GM10248 (cell line): ENCODE results near the gene GALNT6.

Experiments
- CTCF ChIA-PET: fragments of 300-600 bp; sonication (Branson Sonifier 250); formaldehyde crosslinking; extraction: SDS; loops from one replicate; lab custom pipeline; 2021; ENCODE audit warnings: antibody characterized with exemption; lab: Yijun Ruan, JAX
- POLR2A ChIA-PET: fragments of 350-650 bp; sonication (Branson Sonifier 250); formaldehyde crosslinking; extraction: SDS; loops from one replicate; lab custom pipeline; 2020; ENCODE audit warnings: antibody characterized with exemption; lab: Yijun Ruan, JAX
- DNase-seq: peaks from one replicate; pipeline ENCODE4 v3.0.0; 2012; ENCODE audit errors: extremely low spot score
- TF ChIP-seq, protein P1 (sequence below): IDR thresholded peaks from 2 replicates; pipeline ENCODE4 v1.5.1; 2012; ENCODE audit warnings: mild to moderate bottlenecking, low read depth; ENCODE audit errors: extremely low read depth, missing control alignments, control extremely low read depth

GALNT6 gene

DNA sequence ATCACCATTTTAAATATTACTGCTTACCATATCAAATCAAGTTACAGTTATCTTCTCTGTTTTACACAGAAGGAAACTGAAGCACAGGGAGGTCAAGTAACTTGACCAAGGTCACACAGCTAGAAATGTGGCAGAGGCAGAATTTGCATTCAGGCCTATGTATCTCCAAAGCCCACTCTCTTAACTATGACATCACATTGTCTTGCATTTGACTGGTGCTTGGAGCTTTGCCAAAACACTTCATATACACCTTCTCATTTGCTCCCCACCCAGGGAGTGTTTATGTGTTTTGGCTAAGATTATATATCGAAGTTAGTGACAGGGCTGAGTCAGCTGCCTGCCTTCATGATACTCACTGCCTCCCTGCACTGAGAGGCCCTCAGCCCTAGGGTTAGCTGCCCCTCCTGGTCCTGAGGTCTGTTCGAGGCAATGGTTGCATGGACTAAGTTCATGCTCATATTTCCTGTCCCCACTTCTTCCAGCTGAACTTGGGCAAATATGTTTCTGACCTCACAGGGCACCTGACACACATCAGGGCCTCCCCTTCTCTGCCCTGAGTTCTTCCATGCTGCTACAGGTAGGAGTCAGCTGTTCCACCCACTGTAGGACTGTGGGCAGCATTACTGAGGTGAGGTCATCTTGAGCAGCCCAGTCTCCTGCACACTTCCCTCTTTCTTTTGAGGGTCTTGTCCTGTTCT, 1.8 kb downstream of the GALNT6 start:
- CTCF ChIA-PET: interaction anchor here (0.9 to 2.4 kb wide), 5 partner anchors 16 to 151 kb away, joined by 3 to 6 read pairs (median 3); partner anchors contain the start of gene DAZAP2
- TF ChIP-seq, protein P1, sequence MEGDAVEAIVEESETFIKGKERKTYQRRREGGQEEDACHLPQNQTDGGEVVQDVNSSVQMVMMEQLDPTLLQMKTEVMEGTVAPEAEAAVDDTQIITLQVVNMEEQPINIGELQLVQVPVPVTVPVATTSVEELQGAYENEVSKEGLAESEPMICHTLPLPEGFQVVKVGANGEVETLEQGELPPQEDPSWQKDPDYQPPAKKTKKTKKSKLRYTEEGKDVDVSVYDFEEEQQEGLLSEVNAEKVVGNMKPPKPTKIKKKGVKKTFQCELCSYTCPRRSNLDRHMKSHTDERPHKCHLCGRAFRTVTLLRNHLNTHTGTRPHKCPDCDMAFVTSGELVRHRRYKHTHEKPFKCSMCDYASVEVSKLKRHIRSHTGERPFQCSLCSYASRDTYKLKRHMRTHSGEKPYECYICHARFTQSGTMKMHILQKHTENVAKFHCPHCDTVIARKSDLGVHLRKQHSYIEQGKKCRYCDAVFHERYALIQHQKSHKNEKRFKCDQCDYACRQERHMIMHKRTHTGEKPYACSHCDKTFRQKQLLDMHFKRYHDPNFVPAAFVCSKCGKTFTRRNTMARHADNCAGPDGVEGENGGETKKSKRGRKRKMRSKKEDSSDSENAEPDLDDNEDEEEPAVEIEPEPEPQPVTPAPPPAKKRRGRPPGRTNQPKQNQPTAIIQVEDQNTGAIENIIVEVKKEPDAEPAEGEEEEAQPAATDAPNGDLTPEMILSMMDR: no peak
- no peak for DNase-seq
- POLR2A ChIA-PET: interaction anchor here (1.4 kb wide), 1 partner anchor 20 kb away, joined by 4 read pairs; no protein-coding TSS in a partner anchor

DNA sequence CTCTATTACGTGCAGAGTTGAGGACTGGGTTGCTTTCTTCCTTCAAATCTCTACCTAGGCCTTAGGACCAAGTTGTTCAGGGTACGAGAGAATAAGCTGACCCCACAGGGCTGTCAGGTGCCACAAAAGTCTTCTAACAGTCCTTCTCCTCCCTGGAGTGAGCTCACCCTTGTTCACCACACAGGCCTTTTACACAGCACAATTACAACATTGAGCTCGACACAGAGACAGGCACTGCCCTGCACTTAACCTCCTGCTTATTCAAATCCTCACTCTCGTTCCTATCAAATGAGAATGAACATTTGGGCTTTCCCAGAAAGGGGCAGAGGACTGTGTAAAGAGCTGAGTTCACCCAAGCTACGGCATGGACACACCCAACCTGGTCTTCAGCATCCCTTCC, 2.4 kb downstream of the GALNT6 start:
- POLR2A ChIA-PET: interaction anchor here (1.4 kb wide), 1 partner anchor 20 kb away, joined by 4 read pairs; no protein-coding TSS in a partner anchor
- TF ChIP-seq, protein P1: no peak
- CTCF ChIA-PET: interaction anchor here (1.1 to 2.4 kb wide), 4 partner anchors 15 to 150 kb away, joined by 3 to 6 read pairs (median 4); partner anchors contain the start of gene DAZAP2
- no peak for DNase-seq

DNA sequence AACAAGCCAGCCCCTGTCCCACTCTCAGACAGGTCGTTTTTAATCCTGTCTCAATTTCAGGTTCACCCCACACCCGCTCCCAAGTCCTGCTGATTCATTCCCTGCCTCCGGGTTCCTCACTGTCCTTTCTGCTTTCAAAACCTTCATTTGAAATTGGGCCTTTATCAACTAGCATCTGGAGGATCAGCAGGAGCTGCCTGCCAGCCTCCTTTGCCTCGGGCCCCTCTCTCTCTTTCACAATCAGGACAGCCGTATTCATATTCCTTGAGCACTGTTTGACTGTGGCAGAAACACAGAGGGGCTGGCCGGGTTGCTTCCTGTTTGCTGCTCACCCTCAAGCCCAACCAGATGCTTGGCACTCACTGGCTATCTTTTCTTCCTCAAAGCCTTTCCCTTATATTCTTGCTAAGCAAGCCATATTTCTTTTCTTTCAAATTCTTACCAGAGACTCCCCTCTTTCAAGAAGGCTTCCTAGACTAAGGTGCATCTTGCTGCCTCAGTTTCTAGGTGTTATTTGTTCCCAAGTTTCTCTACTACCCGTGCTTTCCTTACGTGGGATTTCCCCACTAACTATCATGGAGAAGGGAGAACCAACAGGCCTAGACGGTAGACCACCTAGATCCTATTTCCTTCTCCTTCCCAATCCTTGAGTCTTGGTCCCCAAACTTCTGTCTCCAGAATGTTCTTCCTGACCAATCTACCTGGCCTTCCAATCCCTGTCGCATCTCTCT, 3.0 kb downstream of the GALNT6 start:
- TF ChIP-seq, protein P1: no peak
- CTCF ChIA-PET: interaction anchor here (1.1 to 2.4 kb wide), 3 partner anchors 14 to 149 kb away, joined by 3 to 6 read pairs (median 3); partner anchors contain the start of gene DAZAP2
- DNase-seq: no peak
- POLR2A ChIA-PET: interaction anchor here (0.6 kb wide), 1 partner anchor 68 kb away, joined by 3 read pairs; no protein-coding TSS in a partner anchor

DNA sequence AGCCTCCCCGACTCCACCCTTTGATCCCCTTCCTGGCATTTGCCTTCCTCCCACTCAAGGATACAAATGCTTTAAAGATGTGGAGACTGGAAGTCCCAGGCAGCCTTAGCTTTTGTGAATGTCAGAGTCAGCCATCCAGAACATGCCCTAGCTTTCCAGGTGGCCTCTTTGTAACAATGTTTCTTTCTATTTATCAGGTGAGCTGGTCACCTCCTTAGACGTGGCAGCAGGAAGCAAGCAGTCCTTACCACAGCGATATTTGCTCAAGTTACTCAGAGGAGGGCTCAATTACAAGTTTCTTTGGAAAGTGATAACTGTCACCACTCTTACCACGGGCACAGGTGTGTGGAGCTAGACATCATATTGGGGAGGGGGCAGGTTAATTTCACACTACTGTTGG, 4.9 kb downstream of the GALNT6 start:
- POLR2A ChIA-PET: interaction anchor here (0.7 kb wide), 1 partner anchor 309 kb away, joined by 3 read pairs; no protein-coding TSS in a partner anchor
- no peak for DNase-seq
- CTCF ChIA-PET: interaction anchor here (0.8 to 1.5 kb wide), 3 partner anchors 9 to 54 kb away, joined by 3 to 4 read pairs (median 3); no protein-coding TSS in a partner anchor
- TF ChIP-seq, protein P1: no peak

DNA sequence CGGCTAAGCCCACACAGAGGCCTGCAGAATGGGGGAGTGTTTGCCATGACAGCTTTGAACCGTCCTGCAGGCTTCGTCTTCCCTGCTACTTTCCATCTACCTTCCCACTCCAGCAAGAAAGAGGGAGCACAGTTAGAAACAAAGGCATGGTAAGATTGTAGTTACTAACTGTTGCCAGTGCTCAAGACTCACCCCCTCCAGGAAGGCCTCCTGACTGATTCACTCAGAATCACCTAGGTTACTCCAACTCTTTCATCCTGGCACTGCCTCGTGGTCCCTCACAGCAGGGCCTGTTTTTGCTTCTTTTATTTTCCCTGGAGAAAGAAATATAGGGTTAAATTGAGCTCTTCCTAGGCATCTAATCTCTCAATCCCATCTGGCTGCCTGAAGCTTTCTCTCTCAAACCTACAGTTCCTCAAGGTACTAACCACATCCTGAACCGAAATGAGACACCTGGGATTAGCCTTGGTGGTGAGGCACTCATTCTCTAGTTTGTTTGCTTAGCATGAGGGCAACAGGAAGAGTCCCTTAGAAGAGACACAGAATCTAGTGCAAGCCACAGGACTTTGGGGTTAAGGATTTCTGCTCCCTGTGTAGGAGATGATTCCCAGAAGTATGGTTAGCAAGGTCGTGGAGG, 7.8 kb downstream of the GALNT6 start:
- TF ChIP-seq, protein P1: no peak
- ChIA-PET CTCF (interaction anchor here (0.7 to 1.0 kb wide), 3 partner anchors 28 to 492 kb away, joined by 3 to 4 read pairs (median 3); no protein-coding TSS in a partner anchor), POLR2A (interaction anchor here (0.7 kb wide), 1 partner anchor 37 kb away, joined by 3 read pairs; no protein-coding TSS in a partner anchor)
- no peak for DNase-seq

DNA sequence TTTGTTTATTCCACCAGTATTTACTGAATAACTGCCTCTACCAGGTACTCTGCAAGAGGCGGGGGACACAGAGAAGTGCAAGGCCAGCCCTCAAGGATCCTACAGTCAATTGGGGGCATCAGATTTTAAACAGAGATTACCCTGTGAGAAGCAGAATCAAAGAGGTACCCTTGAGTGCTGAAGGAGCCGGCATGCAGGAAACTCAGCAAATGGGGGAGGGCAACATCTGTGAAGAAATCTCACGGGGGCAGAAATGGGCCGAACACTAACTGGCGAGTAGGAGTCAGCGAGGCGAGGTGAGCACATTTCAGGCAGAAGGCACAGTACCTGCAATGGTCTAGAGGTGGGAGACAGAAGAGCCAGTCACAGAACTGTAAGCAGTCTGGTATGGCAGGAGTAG, 9.0 kb downstream of the GALNT6 start:
- TF ChIP-seq, protein P1: no peak
- DNase-seq: no peak
- CTCF ChIA-PET: interaction anchor here (0.7 kb wide), 1 partner anchor 13 kb away, joined by 3 read pairs; no protein-coding TSS in a partner anchor
- POLR2A ChIA-PET: no interaction called here
